Neutrophil (primary cell): ENCODE data around the gene CPED1.

ENCODE experiments used
- H3K27ac ChIP-seq: fragments of 200-600 bp; sonication (generic); 2 replicates; pipeline ENCODE4 v1.5.1; 2016; ENCODE audit warnings: mild to moderate bottlenecking, moderate library complexity
- H3K27me3 ChIP-seq: fragments of 200-600 bp; sonication (generic); 2 replicates; pipeline ENCODE4 v1.6.0; 2016; ENCODE audit warnings: mild to moderate bottlenecking
- H3K36me3 ChIP-seq: fragments of 200-600 bp; sonication (generic); 2 replicates; pipeline ENCODE4 v1.5.1; 2017
- H3K4me1 ChIP-seq, 2 experiments: fragments of 200-600 bp in 1 of 2; sonication (generic) in 1 of 2; 1 replicate in 1 of 2; 2 replicates in 1 of 2; pipeline versions ENCODE4 v1.5.1 to v1.6.1; 2013 to 2016; ENCODE audit warnings: low read depth in 1 of 2, low read length in 1 of 2, mild to moderate bottlenecking in 1 of 2, moderate library complexity in 1 of 2; ENCODE audit not compliant: control insufficient read depth in 1 of 2, insufficient read depth in 1 of 2
- H3K4me3 ChIP-seq, 2 experiments: fragments of 200-600 bp in 1 of 2; sonication (generic) in 1 of 2; 1 replicate in 1 of 2; 2 replicates in 1 of 2; pipeline ENCODE4 v1.5.1; 2013 to 2016; ENCODE audit warnings: low read depth in 1 of 2, low read length in 1 of 2, mild to moderate bottlenecking in 1 of 2, moderate library complexity in 1 of 2
- H3K9me3 ChIP-seq: fragments of 200-600 bp; sonication (generic); 2 replicates; pipeline ENCODE4 v1.5.1; 2016
- TF ChIP-seq, protein P1 (sequence below): fragments of 200-600 bp; sonication (generic); IDR thresholded peaks from 2 replicates; pipeline ENCODE4 v1.5.1; 2016; ENCODE audit warnings: antibody characterized with exemption

CPED1 gene

DNA sequence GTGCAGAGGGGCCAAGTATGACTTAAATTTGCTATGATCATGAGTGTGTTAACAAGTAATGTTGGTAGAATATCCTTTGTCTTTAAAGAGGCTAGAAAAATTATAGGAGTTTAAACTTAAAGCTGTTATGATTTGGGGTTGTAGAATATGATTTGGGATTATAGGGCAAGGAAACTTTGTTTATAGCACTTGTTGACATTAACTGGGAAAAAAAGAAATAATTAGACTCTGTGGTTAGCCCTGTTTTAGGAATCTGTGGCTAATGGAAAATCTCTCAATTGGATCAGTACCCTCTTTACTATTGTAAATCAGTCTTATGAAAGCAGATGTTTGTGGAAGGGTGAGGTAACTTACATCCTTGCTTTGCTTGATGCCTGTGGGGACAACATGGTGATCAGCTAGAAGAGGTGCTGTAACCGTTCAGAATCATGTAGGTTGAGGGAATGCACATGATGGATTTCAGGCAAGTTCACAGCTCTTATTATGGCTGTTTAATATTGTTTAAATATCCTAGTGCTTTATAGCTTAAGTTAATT is 26.8 kb upstream of the CPED1 start:
- H3K27me3 ChIP-seq = no peaks in the 10 kb centered on the region
- TF ChIP-seq, protein P1, sequence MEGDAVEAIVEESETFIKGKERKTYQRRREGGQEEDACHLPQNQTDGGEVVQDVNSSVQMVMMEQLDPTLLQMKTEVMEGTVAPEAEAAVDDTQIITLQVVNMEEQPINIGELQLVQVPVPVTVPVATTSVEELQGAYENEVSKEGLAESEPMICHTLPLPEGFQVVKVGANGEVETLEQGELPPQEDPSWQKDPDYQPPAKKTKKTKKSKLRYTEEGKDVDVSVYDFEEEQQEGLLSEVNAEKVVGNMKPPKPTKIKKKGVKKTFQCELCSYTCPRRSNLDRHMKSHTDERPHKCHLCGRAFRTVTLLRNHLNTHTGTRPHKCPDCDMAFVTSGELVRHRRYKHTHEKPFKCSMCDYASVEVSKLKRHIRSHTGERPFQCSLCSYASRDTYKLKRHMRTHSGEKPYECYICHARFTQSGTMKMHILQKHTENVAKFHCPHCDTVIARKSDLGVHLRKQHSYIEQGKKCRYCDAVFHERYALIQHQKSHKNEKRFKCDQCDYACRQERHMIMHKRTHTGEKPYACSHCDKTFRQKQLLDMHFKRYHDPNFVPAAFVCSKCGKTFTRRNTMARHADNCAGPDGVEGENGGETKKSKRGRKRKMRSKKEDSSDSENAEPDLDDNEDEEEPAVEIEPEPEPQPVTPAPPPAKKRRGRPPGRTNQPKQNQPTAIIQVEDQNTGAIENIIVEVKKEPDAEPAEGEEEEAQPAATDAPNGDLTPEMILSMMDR = no peak
- H3K4me1 ChIP-seq = no peaks in the 10 kb centered on the region
- H3K27ac ChIP-seq = no peak overlapping the region
- no peaks in the 10 kb centered on the region for H3K9me3 ChIP-seq
- H3K36me3 ChIP-seq = peaks cover 34% of the 10 kb centered on the region
- H3K4me3 ChIP-seq = no peak overlapping the region

DNA sequence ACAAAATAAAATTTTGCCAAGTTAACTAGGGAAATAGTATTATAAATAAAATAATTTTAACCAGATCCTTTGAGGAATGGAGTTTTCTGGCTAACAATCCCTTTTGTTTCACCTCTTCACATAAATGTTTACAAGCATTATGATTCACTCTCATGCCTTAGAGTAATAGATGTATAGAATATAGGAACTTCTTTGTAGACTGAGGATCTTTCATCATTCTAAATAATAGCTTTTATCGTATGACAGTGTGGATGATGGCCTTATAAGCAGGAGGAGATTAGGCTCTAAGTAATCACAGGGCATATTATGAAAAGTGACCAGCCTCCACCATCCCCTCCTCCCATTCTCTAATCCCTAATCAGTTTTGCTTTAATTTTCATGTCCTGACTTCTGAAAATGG is 24.4 kb upstream of the CPED1 start:
- Histone ChIP-seq H3K9me3 (no peaks in the 10 kb centered on the region), H3K4me3 (no peak overlapping the region), H3K4me1 (no peaks in the 10 kb centered on the region), H3K27me3 (no peaks in the 10 kb centered on the region), H3K36me3 (peaks cover 47% of the 10 kb centered on the region), H3K27ac (no peak overlapping the region)
- TF ChIP-seq, protein P1 = no peak

DNA sequence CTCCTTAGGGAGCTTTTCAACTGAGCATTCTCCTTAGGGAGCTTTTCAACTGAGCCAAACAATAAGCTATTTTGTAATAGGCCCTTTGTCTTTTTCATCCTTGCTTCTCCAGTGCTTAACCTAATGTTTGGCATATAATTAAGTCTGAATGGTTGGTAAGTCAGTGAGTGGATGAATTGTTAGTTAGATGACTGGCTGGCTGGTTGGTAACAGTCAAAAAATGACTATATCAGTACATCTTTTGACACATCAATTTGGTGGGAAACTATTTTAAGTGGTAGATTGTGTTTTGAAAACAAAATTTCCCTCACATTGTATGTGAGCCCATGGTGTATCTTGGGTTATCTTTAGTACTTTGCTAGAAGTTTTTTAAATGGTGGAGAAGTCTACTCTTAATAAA is 21.6 kb upstream of the CPED1 start:
- H3K9me3 ChIP-seq = no peaks in the 10 kb centered on the region
- TF ChIP-seq, protein P1 = no peak

DNA sequence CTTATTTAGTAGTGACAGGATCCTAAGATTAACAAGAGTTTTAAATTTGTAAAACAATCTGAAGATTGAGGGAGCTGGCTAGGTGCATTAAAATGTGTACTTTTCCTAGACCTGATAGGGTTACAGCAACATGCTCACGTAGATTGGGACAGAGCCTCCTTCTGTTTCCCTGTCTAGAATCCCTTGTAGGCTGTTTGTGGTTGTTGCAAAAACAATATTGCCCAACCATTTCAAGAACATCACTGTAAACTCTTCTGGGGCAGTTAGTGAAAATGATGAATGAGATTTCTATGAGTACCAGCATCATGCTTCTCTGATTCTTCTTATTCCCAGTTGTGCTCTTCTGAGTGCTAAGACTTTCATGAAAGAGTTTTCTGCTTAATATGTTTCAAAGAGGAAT is 14.7 kb upstream of the CPED1 start:
- Histone ChIP-seq H3K4me3 (no peak overlapping the region), H3K27me3 (no peaks in the 10 kb centered on the region), H3K4me1 (peaks cover 3 to 8% of the 10 kb centered on the region in 2 experiments), H3K27ac (no peak overlapping the region), H3K9me3 (no peaks in the 10 kb centered on the region), H3K36me3 (peaks cover 83% of the 10 kb centered on the region)
- TF ChIP-seq, protein P1 = no peak

More for the DNA sequence above, 21.6 kb upstream of the CPED1 start:
- H3K36me3 ChIP-seq = peaks cover 73% of the 10 kb centered on the region
- no peak overlapping the region for H3K27ac ChIP-seq
- no peak overlapping the region for H3K4me3 ChIP-seq
- no peaks in the 10 kb centered on the region for H3K4me1 ChIP-seq
- no peaks in the 10 kb centered on the region for H3K27me3 ChIP-seq

DNA sequence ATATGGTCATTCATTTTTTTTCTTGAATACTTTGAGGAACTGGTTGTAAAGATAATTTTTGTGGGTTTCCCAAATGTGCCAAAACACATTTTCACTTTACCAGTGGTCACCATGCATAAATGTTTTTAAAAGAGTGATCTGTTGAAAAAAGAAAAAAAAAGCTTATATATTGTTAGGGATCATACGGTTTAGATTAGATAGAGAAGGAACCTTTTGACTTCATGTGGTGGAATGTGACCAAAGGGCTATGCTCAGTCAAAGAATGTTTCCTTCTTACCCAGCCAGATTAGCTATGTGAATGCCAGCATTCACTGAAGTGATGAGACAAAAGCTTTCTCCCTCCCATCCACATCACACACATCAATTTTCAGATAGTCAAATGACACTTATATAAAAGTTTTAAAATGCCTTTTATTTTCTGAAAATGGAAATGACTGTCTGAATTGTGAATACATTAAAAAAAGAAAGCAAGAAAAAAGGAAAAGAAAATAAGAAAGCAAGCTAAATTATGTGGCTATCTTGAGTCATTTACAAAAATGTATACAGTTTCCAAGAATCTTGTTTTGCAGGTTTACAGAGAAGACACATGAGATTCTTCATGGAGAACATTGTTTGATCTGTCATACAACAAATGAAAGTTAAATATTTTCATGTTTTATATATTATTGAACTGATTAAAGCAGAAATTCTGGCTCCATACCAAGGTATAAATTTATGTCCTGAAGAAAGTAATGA is 8.6 kb upstream of the CPED1 start:
- peaks cover 22% of the 10 kb centered on the region for H3K36me3 ChIP-seq
- H3K4me3 ChIP-seq = no peak overlapping the region
- no peak overlapping the region for H3K27ac ChIP-seq
- H3K27me3 ChIP-seq = no peaks in the 10 kb centered on the region
- H3K9me3 ChIP-seq = no peaks in the 10 kb centered on the region
- TF ChIP-seq, protein P1 = no peak
- H3K4me1 ChIP-seq = no peaks in the 10 kb centered on the region
